ENCODE results near the gene WDR47. TPM values are rescaled to one million over a fixed set of nuclear protein-coding genes. Genes with fewer than 3 reads are reported as not detected.
A peak's percentile ranks its signal among the peaks of the same experiment; 100 is the strongest.

Gene WDR47
- total and polyA plus RNA-seq, 2 experiments from 2014 or later = 6.7 to 9.7 TPM

- TF ChIP-seq CTCF (IDR thresholded peaks at IDR 0.05; ENCODE audit: poor library complexity) = no peak
- no peak for TF ChIP-seq EZH2phosphoT487 (IDR thresholded peaks at IDR 0.05; ENCODE audit: low read depth, severe bottlenecking, unreplicated experiment)
- TF ChIP-seq EZH2 (IDR thresholded peaks at IDR 0.05; ENCODE audit: borderline replicate concordance) = no peak
- H3K27me3 ChIP-seq = no peaks in the 10 kb centered on the region
- no peaks in the 10 kb centered on the region for H3K9me2 ChIP-seq (replicated peaks; ENCODE audit: insufficient read depth)
- no peaks in the 10 kb centered on the region for H3K9me3 ChIP-seq (ENCODE audit: low read depth)
- no peak overlapping the region for H3K27ac ChIP-seq
- no peak for DNase-seq (ENCODE audit: low spot score)
- H3K36me3 ChIP-seq (replicated peaks; ENCODE audit: insufficient read depth, low read depth) = no peaks in the 10 kb centered on the region
- H4K20me1 ChIP-seq (ENCODE audit: insufficient read depth, poor library complexity, severe bottlenecking) = peaks cover 12% of the 10 kb centered on the region
- no peak overlapping the region for H3K4me3 ChIP-seq
- H3K79me2 ChIP-seq = peaks cover 86% of the 10 kb centered on the region
- H3K4me1 ChIP-seq (ENCODE audit: insufficient read depth) = no peaks in the 10 kb centered on the region
- no peak overlapping the region for H3K4me2 ChIP-seq
- WGBS (ENCODE audit: low lambda C conversion rate, missing lambda C conversion rate) = 98% methylated on average over 3 of the region's 3 CpGs
- H2AFZ ChIP-seq = no peak overlapping the region
Observed at GRCh38 chr1:108951242-108951641, 90.7 kb downstream of the WDR47 start.

DNA sequence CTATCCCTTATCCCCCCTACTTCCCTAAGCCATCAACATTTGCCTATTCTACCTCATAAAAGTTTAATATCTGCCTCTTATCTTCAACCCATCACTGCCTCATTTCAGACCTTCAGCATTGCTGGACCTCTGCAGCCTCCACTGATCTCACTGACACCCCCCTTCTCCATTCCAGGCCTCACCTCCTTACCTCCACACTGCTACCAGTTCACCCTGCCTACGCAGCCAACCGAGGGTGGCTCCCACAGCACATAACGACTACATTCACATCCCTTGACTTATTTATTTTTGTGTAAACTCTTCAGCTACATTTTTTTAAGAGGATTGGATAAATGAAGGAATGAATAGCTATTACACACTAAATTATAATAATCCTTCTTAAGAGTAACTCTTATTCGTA is 92.9 kb downstream of the WDR47 start:
- H3K79me2 ChIP-seq = peaks cover 73% of the 10 kb centered on the region

DNA sequence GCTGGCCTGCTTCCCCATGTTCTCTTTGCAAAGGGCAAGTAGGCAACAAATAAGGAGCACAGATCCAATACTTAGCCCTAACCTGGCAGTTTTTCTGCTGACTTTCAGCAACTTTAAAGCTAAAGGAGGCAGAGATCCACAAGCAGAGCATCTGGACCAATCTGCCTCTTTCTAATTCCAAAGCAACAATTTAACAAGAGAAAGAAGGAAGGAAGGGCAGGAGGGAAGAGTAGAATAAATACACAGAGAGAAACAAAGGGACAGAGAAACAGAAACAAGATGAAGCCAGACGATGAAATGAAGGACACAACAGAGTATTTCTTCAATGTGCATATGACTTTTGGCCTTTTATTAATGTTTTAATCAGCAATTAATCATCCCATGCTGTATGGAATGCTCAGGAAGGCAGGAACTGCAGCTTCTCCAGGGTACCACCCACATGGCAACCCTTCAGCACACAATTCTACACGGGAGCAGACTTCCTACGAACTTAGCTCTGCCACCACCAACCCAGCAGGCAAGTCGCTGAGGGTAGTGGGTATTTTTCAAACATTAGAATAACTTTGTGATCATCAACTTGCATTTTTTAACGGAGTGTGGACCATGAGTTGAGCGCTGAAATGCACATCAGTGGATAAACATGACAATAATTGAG is 93.9 kb downstream of the WDR47 start:
- H3K79me2 ChIP-seq = peaks cover 63% of the 10 kb centered on the region
- no peak for DNase-seq (ENCODE audit: low spot score)
- H3K27ac ChIP-seq = peak overlapping the region; percentile 61
- no peaks in the 10 kb centered on the region for H3K4me1 ChIP-seq (ENCODE audit: insufficient read depth)
- peaks cover 12% of the 10 kb centered on the region for H4K20me1 ChIP-seq (ENCODE audit: insufficient read depth, poor library complexity, severe bottlenecking)
- H3K9me3 ChIP-seq (ENCODE audit: low read depth) = no peaks in the 10 kb centered on the region
- 36% methylated on average over 6 of the region's 6 CpGs for WGBS (ENCODE audit: low lambda C conversion rate, missing lambda C conversion rate)
- no peaks in the 10 kb centered on the region for H3K9me2 ChIP-seq (replicated peaks; ENCODE audit: insufficient read depth)
- no peak overlapping the region for H2AFZ ChIP-seq
- peak overlapping the region; percentile 56 for H3K4me2 ChIP-seq
- no peak overlapping the region for H3K4me3 ChIP-seq
- no peaks in the 10 kb centered on the region for H3K27me3 ChIP-seq
- H3K36me3 ChIP-seq (replicated peaks; ENCODE audit: insufficient read depth, low read depth) = no peaks in the 10 kb centered on the region
- TF ChIP-seq EZH2 (IDR thresholded peaks at IDR 0.05; ENCODE audit: borderline replicate concordance) (no peak), EZH2phosphoT487 (IDR thresholded peaks at IDR 0.05; ENCODE audit: low read depth, severe bottlenecking, unreplicated experiment) (no peak), CTCF (IDR thresholded peaks at IDR 0.05; ENCODE audit: poor library complexity) (no peak)

More for the DNA sequence above, 92.9 kb downstream of the WDR47 start:
- no peaks in the 10 kb centered on the region for H3K36me3 ChIP-seq (replicated peaks; ENCODE audit: insufficient read depth, low read depth)
- no peaks in the 10 kb centered on the region for H3K9me3 ChIP-seq (ENCODE audit: low read depth)
- H2AFZ ChIP-seq = no peak overlapping the region
- no peak overlapping the region for H3K27ac ChIP-seq
- H4K20me1 ChIP-seq (ENCODE audit: insufficient read depth, poor library complexity, severe bottlenecking) = peaks cover 12% of the 10 kb centered on the region
- H3K4me2 ChIP-seq = no peak overlapping the region
- no peaks in the 10 kb centered on the region for H3K9me2 ChIP-seq (replicated peaks; ENCODE audit: insufficient read depth)
- TF ChIP-seq EZH2phosphoT487 (IDR thresholded peaks at IDR 0.05; ENCODE audit: low read depth, severe bottlenecking, unreplicated experiment) = no peak
- TF ChIP-seq CTCF (IDR thresholded peaks at IDR 0.05; ENCODE audit: poor library complexity) = no peak
- TF ChIP-seq EZH2 (IDR thresholded peaks at IDR 0.05; ENCODE audit: borderline replicate concordance) = no peak
- H3K4me3 ChIP-seq = no peak overlapping the region
- 80% methylated on average over 4 of the region's 4 CpGs for WGBS (ENCODE audit: low lambda C conversion rate, missing lambda C conversion rate)
- no peak for DNase-seq (ENCODE audit: low spot score)
- no peaks in the 10 kb centered on the region for H3K4me1 ChIP-seq (ENCODE audit: insufficient read depth)
- no peaks in the 10 kb centered on the region for H3K27me3 ChIP-seq
